Measurements from ENCODE around the gene RERG.

The RERG gene, protein sequence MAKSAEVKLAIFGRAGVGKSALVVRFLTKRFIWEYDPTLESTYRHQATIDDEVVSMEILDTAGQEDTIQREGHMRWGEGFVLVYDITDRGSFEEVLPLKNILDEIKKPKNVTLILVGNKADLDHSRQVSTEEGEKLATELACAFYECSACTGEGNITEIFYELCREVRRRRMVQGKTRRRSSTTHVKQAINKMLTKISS

DNA sequence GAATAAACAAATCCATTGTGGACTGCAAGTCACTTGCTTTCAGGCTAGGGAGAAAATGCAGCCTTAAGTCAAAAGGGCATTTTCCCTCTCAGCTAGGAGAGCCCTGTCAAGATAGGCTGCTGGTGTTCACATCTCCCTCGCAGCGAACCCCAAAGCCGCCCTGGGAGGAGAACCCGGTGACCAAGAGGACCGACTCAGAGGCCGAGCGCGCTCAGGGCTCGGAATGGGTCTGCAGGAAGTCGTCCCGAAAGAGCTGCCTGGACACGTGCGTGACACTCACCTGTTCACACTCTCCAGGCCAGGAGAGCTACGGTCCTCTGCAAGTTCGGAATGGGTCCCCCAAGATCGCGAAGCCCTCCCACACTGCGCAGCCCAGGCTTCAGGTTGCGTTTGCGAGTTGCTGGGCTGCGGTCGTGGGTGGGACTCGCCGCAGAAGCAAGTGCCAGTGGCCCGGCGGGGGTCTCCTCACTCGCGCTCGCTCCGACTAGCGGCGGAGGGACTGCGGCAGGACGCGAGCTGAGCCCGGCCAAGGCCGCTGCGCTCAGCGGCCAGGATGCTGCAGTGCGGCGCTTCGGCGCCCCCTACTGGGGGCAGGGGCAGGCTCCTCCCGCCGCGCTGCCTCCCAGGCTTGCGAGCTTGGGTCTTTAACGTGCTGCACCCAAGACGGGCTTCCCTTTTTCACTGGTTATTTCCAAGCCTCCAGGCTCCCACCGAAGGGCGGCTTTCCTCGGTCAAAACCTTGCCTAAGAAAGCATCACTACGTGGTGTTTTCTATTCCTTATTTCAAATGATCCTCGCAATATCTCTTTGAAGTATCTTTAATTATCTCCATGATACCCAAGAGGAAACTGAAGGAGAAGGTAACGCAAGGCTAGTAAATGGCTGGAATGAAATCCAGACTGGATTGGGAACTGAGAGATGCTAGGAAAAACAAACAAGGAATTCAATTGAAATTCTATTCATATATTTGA lies at the start of gene RERG:
RERG (minus strand) TSS at position 503 of the 971 bp plus-strand sequence. CDS start 3,928 bp downstream, outside the sequence.
- peak; percentile 80 for DNase-seq (ENCODE audit: extremely low spot score)
- TF ChIP-seq, protein P1, sequence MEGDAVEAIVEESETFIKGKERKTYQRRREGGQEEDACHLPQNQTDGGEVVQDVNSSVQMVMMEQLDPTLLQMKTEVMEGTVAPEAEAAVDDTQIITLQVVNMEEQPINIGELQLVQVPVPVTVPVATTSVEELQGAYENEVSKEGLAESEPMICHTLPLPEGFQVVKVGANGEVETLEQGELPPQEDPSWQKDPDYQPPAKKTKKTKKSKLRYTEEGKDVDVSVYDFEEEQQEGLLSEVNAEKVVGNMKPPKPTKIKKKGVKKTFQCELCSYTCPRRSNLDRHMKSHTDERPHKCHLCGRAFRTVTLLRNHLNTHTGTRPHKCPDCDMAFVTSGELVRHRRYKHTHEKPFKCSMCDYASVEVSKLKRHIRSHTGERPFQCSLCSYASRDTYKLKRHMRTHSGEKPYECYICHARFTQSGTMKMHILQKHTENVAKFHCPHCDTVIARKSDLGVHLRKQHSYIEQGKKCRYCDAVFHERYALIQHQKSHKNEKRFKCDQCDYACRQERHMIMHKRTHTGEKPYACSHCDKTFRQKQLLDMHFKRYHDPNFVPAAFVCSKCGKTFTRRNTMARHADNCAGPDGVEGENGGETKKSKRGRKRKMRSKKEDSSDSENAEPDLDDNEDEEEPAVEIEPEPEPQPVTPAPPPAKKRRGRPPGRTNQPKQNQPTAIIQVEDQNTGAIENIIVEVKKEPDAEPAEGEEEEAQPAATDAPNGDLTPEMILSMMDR (IDR thresholded peaks at IDR 0.05; ENCODE audit: control extremely low read depth, extremely low read depth, low read depth, missing control alignments): peak; percentile 86
- CTCF ChIA-PET: interaction anchor here (0.7 to 4.2 kb wide), 67 partner anchors 8 to 763 kb away, joined by 3 to 47 read pairs (median 4); partner anchors contain the start of genes ART4, C12orf60 and WBP11
- POLR2A ChIA-PET: no interaction called here

DNA sequence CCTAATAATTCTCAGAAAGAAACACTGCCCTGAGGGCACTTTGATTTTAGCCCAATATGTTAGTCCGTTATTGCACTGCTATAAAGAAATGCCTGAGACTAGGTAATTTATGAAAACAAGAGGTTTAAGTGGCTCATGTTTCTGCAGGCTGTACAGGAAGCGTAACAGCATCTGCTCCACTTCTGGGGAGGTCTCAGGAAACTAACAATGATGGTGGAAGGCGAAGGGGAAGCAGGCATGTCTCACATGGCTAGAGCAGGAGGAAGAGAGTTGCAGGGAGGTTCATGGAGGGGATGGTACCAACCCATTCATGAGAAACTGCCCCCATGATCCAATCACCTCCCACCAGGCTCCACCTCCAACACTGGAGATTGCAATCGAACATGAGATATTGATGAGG lies 49.4 kb upstream of the RERG start:
- no peak for DNase-seq (ENCODE audit: extremely low spot score)
- POLR2A ChIA-PET: no interaction called here
- CTCF ChIA-PET: interaction anchor here (1.2 kb wide), 1 partner anchor 251 kb away, joined by 4 read pairs; no protein-coding TSS in a partner anchor
- TF ChIP-seq, protein P1 (IDR thresholded peaks at IDR 0.05; ENCODE audit: control extremely low read depth, extremely low read depth, low read depth, missing control alignments): no peak

DNA sequence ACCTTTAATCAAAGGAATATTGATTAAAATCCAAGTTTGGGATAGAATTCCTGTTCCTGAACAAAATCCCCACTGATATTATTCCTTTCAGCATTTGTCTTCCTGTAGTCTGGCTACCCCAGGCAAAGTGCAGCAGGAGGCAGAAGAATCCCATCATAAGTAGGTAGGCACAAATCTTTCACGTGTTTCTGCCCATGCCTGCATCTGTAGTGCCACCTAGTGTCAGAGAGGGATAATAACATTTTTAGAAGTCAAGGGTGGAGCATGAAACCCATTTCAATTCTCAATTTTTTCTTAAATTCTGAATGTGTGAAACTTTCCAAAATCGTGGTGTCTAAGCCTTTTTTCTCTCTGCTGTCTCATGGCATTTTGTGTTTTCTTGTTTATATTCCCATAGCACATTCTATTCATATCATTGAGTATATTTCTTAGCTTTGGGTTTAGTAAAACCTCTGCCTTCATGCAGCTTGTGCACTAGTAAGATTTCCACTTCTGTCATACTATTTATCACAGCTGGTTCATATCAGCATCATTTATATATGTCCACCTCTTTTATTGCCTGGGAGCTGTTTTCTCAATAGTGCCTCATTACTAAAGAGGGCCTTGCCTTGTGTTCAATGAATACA lies 47.8 kb upstream of the RERG start:
- ChIA-PET CTCF (interaction anchor here (0.7 to 1.2 kb wide), 6 partner anchors 8 to 648 kb away, joined by 3 to 5 read pairs (median 4); no protein-coding TSS in a partner anchor), POLR2A (no interaction called here)
- DNase-seq (ENCODE audit: extremely low spot score): peak; percentile 67
- TF ChIP-seq, protein P1 (IDR thresholded peaks at IDR 0.05; ENCODE audit: control extremely low read depth, extremely low read depth, low read depth, missing control alignments): peak; percentile 77

DNA sequence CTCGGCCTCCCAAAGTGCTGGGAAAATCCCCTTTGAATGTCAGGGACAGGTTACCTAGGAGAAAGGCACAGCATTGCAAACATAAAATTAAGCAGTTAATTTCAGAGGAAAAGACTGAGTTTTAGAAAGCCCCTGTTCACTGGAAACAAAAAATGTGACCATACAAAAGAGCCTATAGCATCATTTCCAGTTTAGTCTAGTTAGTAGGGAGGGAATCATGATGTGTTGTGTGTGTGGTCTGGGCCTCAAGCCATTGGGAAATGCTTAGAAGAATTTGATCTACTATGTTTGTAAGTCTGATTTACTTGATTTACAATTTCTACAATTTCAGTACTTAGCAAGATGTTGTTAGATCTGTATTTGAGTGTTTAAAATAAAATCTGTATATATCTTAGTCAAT lies 47.1 kb upstream of the RERG start:
- TF ChIP-seq, protein P1 (IDR thresholded peaks at IDR 0.05; ENCODE audit: control extremely low read depth, extremely low read depth, low read depth, missing control alignments): no peak
- no peak for DNase-seq (ENCODE audit: extremely low spot score)
- POLR2A ChIA-PET: no interaction called here
- CTCF ChIA-PET: interaction anchor here (1.2 kb wide), 1 partner anchor 47 kb away, joined by 5 read pairs; the partner anchor contains the start of gene RERG

DNA sequence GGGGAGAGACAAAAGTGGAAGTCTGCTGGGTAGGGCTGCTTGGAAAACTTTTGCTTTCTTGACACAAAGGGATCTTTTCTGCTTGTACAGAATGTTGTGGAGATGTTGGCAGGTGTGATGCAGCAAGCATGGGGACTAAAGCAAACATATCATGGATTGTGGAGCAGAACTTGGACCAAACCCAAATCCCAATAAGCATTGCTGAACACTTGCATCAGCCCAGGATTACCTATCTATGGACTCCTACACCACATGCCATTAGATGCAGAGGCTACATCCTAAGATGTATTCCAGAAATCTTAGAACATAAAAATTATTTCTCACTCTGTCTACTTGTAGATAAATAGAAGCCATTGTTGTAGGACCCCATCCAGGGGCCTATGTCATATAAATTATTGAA lies 44.7 kb upstream of the RERG start:
- TF ChIP-seq, protein P1 (IDR thresholded peaks at IDR 0.05; ENCODE audit: control extremely low read depth, extremely low read depth, low read depth, missing control alignments): no peak
- CTCF ChIA-PET: interaction anchor here (1.4 to 1.7 kb wide), 2 partner anchors 10 to 11 kb away, joined by 4 to 6 read pairs; no protein-coding TSS in a partner anchor
- POLR2A ChIA-PET: no interaction called here
- no peak for DNase-seq (ENCODE audit: extremely low spot score)

DNA sequence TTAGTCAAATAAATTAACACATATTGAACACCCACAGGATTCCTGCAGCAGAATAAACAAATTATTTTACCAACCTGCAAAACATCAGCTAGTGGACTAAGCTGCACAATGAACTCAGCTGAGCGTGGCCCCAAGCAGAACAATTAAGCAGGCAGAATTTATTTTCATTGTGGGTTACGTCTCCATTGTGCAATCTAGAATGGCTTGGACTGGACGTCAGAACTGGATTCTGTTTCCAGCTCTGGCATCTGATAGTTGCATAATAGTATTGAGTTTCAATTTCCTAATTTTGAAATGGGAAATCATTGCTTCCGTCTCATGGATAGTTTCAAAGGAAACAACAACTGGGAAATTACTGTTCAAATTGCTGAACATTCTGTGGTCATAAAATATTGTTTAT lies 35.5 kb upstream of the RERG start:
- no peak for DNase-seq (ENCODE audit: extremely low spot score)
- ChIA-PET CTCF (no interaction called here), POLR2A (no interaction called here)
- TF ChIP-seq, protein P1 (IDR thresholded peaks at IDR 0.05; ENCODE audit: control extremely low read depth, extremely low read depth, low read depth, missing control alignments): no peak
